Esophagus squamous epithelium (tissue), 4 donors: ENCODE results near the gene GAL3ST3.

Source experiments
- POLR2A ChIP-seq, 4 donors: fragments of 450-650 bp; IDR thresholded peaks; one replicate each; pipeline ENCODE4 v1.6.1; 2017; ENCODE audit warnings: antibody characterized with exemption in 4 of 4, mild to moderate bottlenecking in 4 of 4, moderate library complexity in 3 of 4
- TF ChIP-seq, protein P1 (sequence below), 6 experiments: fragments of 450-650 bp in 4 of 6; fragments of 200-600 bp in 2 of 6; sonication (generic) in 2 of 6; IDR thresholded peaks; one replicate each; pipeline ENCODE4 v1.5.1; 2016 to 2019; ENCODE audit warnings: antibody characterized with exemption in 6 of 6, mild to moderate bottlenecking in 4 of 6, moderate library complexity in 4 of 6

DNA sequence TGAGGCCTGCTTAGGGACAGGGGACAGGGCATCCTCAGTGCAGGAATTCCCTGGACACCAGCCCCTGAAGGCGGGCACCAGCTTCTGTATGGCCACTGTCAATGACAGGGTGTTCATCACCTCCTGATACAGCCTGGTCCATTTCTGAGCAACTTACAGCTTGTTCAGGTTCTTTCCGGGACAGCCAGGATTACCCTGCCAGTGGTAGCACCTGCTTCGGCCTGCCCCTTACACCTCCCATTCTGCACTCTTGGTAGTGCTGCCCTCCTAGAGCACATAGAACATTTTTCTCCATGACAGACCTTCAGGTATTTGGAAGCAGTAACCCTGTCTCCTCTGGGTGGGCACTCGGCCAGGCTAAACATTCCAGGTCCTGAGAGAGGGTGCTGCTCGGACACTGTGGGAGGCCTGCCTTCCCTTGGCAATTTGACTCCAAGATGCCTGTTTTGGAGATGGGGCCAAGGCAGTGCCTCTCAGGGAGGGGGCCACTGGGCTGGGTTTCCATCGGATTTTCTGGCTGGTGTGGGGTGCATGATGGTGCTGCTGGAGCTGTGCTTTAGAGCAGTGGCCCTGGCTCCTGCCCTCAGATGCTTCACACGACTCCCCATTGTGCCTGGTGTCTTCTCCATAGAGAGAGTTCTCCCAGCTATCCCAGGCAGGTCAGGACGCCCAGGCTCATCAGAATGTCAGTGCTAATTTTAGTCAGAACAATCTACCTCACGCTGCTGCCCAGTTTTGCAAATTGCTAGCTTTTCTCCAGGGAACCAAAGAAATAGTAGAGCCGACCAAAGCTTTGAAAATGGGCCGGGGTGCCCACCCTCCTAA, 1.2 kb downstream of the GAL3ST3 start:
- TF ChIP-seq, protein P1, sequence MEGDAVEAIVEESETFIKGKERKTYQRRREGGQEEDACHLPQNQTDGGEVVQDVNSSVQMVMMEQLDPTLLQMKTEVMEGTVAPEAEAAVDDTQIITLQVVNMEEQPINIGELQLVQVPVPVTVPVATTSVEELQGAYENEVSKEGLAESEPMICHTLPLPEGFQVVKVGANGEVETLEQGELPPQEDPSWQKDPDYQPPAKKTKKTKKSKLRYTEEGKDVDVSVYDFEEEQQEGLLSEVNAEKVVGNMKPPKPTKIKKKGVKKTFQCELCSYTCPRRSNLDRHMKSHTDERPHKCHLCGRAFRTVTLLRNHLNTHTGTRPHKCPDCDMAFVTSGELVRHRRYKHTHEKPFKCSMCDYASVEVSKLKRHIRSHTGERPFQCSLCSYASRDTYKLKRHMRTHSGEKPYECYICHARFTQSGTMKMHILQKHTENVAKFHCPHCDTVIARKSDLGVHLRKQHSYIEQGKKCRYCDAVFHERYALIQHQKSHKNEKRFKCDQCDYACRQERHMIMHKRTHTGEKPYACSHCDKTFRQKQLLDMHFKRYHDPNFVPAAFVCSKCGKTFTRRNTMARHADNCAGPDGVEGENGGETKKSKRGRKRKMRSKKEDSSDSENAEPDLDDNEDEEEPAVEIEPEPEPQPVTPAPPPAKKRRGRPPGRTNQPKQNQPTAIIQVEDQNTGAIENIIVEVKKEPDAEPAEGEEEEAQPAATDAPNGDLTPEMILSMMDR (IDR thresholded peaks at IDR 0.05): no peak
- no peak for TF ChIP-seq POLR2A (IDR thresholded peaks at IDR 0.05)
